ENCODE data around the gene SPATA19. TPM values are rescaled to one million over a fixed set of nuclear protein-coding genes. Genes with fewer than 3 reads are reported as not detected.
A peak's percentile ranks its signal among the peaks of the same experiment; 100 is the strongest.

The SPATA19 gene
- polyA plus RNA-seq, 2 of the 4 experiments (the other 2 are of a cell fraction): not detected

- ChIA-PET CTCF (interaction anchor here (2.3 to 5.5 kb wide), 3 partner anchors 699 to 755 kb away, joined by 7 to 71 read pairs (median 32); no protein-coding TSS in a partner anchor), POLR2A (no interaction called here)
- no peaks in the 10 kb centered on the region for H3K4me1 ChIP-seq
- no peak overlapping the region for H3K4me2 ChIP-seq
- no peaks in the 10 kb centered on the region for H3K9me3 ChIP-seq
- DNase-seq (ENCODE audit: low read depth in 1 of 2, low spot score in 1 of 2) (no peak), FAIRE-seq (no peak), ATAC-seq (no peak)
- no peak overlapping the region for H3K4me3 ChIP-seq
- WGBS (ENCODE audit: missing lambda C conversion rate): 60% methylated on average over 26 of the region's 86 CpGs
- no peak for TF ChIP-seq ZNF302 (CRISPR knock-in tag; IDR thresholded peaks at IDR 0.05)
- H3K27ac ChIP-seq: no peak overlapping the region
Measured at GRCh38 chr11:133832991-133833897, 12.1 kb downstream of the SPATA19 start.

DNA sequence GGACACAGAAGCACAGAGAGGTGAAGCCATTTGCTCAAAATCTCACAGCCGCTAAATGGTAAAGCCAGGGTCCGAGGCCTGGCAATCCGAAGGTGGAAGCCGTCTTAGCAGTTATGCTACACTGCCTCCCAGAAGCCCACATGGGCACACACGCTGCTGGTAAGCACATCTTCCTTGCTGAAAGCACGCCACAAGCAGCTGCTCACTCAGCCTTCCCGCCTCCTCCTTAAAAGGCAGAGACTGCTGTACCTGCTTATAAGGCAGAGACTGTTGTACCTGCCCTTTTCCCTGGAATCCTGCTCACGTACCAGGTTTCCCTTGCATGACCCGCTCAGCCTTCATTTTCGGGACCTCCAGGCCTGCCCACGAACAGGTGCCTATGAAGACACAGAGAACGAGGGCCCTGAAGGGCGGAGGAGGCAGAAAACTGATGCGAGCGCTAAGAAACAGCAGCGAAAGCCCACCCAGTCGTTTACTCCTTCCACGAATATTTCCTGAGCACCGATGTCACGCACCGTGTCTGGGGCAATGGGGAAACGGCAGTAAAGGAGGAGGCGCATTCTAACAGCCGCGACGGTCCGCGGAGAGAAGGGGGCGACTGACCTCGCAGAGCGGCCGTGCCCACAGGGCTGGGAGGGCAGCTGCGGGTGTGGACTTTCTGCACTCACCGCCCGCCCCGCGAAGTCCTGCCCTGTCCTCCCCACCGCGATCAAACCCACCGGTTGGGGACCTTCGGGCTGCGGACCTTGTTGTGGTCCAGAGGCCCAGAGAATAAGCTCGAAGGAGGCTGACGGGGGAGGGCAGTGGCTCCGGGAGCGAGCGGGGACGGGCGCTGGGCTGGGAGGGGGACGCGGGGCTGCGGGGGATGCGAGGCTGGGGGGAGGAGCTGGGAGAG lies 13.0 kb downstream of the SPATA19 start:
- 55% methylated on average over 27 of the region's 53 CpGs for WGBS (ENCODE audit: missing lambda C conversion rate)
- no peak; a peak in 2 of 6 replicates for ATAC-seq
- DNase-seq (ENCODE audit: low read depth in 1 of 2, low spot score in 1 of 2): no peak
- no peak for FAIRE-seq
- Histone ChIP-seq H3K27ac (no peak overlapping the region), H3K4me3 (no peak overlapping the region), H3K4me1 (no peaks in the 10 kb centered on the region), H3K4me2 (no peak overlapping the region), H3K9me3 (no peaks in the 10 kb centered on the region)
- TF ChIP-seq ATOH8 (CRISPR knock-in tag; IDR thresholded peaks at IDR 0.05; ENCODE audit: low read depth) (no peak), MYC (IDR thresholded peaks at IDR 0.05; ENCODE audit: borderline replicate concordance, low read length) (no peak), TP53 (CRISPR knock-in tag; IDR thresholded peaks at IDR 0.05) (no peak), NR3C1 (IDR thresholded peaks at IDR 0.05) (no peak), BHLHE40 (IDR thresholded peaks at IDR 0.05; ENCODE audit: low read depth, low read length) (no peak), JUN (IDR thresholded peaks at IDR 0.05) (no peak), RNF2 (IDR thresholded peaks at IDR 0.05; ENCODE audit: borderline replicate concordance, low read depth) (no peak), CBX8 (IDR thresholded peaks at IDR 0.05) (no peak), EHF (CRISPR knock-in tag; IDR thresholded peaks at IDR 0.05) (no peak), CHD4 (IDR thresholded peaks at IDR 0.05; ENCODE audit: borderline replicate concordance) (no peak), JUNB (IDR thresholded peaks at IDR 0.05) (no peak)
- TF ChIP-seq, protein P1, sequence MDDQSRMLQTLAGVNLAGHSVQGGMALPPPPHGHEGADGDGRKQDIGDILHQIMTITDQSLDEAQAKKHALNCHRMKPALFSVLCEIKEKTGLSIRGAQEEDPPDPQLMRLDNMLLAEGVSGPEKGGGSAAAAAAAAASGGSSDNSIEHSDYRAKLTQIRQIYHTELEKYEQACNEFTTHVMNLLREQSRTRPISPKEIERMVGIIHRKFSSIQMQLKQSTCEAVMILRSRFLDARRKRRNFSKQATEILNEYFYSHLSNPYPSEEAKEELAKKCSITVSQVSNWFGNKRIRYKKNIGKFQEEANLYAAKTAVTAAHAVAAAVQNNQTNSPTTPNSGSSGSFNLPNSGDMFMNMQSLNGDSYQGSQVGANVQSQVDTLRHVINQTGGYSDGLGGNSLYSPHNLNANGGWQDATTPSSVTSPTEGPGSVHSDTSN (IDR thresholded peaks at IDR 0.05): no peak
- CTCF ChIA-PET: no interaction called here
- POLR2A ChIA-PET: no interaction called here

DNA sequence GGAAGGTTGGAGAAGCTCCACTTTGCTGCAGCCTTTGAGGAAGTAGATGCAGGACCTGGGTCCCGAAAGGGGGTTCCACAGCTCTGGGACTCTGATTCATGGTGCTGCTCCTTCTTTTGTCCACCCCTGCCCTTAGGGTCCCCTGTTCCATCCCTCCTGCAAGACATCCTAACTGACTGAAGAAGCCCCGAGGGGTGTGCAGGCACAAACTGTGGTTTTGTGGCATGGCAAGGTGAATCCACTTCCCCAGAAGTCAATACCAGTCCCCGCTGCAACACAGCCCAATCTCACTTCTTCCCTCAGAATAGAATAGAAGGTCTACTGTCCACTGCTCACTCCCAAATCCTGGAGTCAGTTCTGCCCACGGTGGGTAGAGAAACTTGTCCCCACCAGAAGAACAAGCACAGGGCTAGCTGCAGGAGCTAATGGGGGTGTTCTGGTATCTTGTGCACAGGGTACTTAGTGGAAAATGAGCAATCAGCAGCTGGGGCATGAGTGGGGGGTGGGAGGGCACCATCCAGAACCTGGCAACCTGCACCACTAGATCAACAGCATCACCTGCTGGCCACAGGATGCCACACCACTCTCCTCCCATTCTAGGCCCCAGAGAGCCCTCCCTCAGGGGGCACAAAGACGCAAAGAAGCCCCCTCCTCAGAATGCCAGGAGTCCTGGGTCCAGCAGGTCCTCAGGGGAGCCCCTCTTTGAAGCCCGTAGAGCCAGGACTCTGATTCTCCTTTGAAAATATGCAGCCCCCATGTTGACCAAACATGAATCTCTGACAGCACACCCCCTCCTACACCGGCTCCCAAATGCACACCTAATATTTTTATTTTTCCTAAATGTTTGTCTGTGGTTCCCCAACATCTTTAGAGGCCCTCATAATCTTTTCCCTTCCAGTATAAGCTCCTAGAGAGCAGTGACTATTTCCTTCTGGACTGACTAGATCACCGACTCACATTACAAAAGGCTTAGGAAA lies 14.1 kb downstream of the SPATA19 start:
- 0 out of 6 replicates have a peak, but pooled peaks of 1 of the 2 experiments have one; percentile 15 for ATAC-seq
- no peak for FAIRE-seq
- no peak overlapping the region for H3K27ac ChIP-seq
- CTCF ChIA-PET: no interaction called here
- H3K4me2 ChIP-seq: no peak overlapping the region
- DNase-seq (ENCODE audit: low read depth in 1 of 2, low spot score in 1 of 2): no peak
- POLR2A ChIA-PET: no interaction called here
- H3K4me1 ChIP-seq: no peaks in the 10 kb centered on the region
- no peaks in the 10 kb centered on the region for H3K9me3 ChIP-seq
- TF ChIP-seq HEYL (CRISPR knock-in tag; IDR thresholded peaks at IDR 0.05): no peak
- no peak for TF ChIP-seq RARB (CRISPR knock-in tag; IDR thresholded peaks at IDR 0.05)
- TF ChIP-seq FOXS1 (CRISPR knock-in tag; IDR thresholded peaks at IDR 0.05): no peak
- no peak for TF ChIP-seq HES2 (IDR thresholded peaks at IDR 0.05)
- TF ChIP-seq CBX2 (IDR thresholded peaks at IDR 0.05; ENCODE audit: borderline replicate concordance, low read depth): no peak
- no peak overlapping the region for H3K4me3 ChIP-seq
- WGBS (ENCODE audit: missing lambda C conversion rate): 24% methylated on average over 7 of the region's 8 CpGs

Data from A549 (cell line).